Activated naive CD8-positive, alpha-beta T cell treated with anti-CD3 and anti-CD28 coated beads, Interleukin-2, amount 50 U/mL, for 24 hours (primary cell): ENCODE results near the gene CPT1B.
A peak's percentile ranks its signal among the peaks of the same experiment; 100 is the strongest.

Experiments
- ATAC-seq: fragments of 150-1000 bp; cut with Tn5 transposase; one replicate; pipeline ENCODE4 v1.10.0; 2021
- DNase-seq: peaks from one replicate; pipeline ENCODE4 v3.0.0; 2021
- H3K27ac Mint-ChIP-seq: one replicate; pipeline ENCODE4 v1.8.0; 2021; ENCODE audit warnings: mild to moderate bottlenecking, mixed read lengths
- H3K27me3 Mint-ChIP-seq: one replicate; pipeline ENCODE4 v1.8.0; 2021; ENCODE audit warnings: mixed read lengths
- H3K36me3 Mint-ChIP-seq: one replicate; pipeline ENCODE4 v1.8.0; 2021; ENCODE audit warnings: low read depth, mixed read lengths
- H3K4me1 Mint-ChIP-seq: one replicate; pipeline ENCODE4 v1.8.0; 2021; ENCODE audit warnings: mixed read lengths
- H3K4me3 Mint-ChIP-seq: one replicate; pipeline ENCODE4 v1.8.0; 2021; ENCODE audit warnings: mild to moderate bottlenecking, moderate library complexity, mixed read lengths
- H3K9me3 Mint-ChIP-seq: one replicate; pipeline ENCODE4 v1.8.0; 2021; ENCODE audit warnings: mixed read lengths

The CPT1B gene

GRCh38 chr22:50573491-50574382 is 4.5 kb downstream of the CPT1B start:
- H3K27ac Mint-ChIP-seq: no peak overlapping the region
- no peak overlapping the region for H3K4me3 Mint-ChIP-seq
- peaks cover 8% of the 10 kb centered on the region for H3K4me1 Mint-ChIP-seq
- no peaks in the 10 kb centered on the region for H3K9me3 Mint-ChIP-seq
- H3K36me3 Mint-ChIP-seq: peaks cover 14% of the 10 kb centered on the region
- ATAC-seq (no peak), DNase-seq (no peak)
- H3K27me3 Mint-ChIP-seq: no peaks in the 10 kb centered on the region

GRCh38 chr22:50572965-50573364 is 5.3 kb downstream of the CPT1B start:
- DNase-seq (no peak), ATAC-seq (no peak)
- no peaks in the 10 kb centered on the region for H3K9me3 Mint-ChIP-seq
- no peak overlapping the region for H3K4me3 Mint-ChIP-seq
- H3K4me1 Mint-ChIP-seq: peaks cover 4% of the 10 kb centered on the region
- no peak overlapping the region for H3K27ac Mint-ChIP-seq
- no peaks in the 10 kb centered on the region for H3K27me3 Mint-ChIP-seq
- H3K36me3 Mint-ChIP-seq: peaks cover 17% of the 10 kb centered on the region

GRCh38 chr22:50571264-50572175 is 6.7 kb downstream of the CPT1B start:
- Mint-ChIP-seq H3K36me3 (peaks cover 21% of the 10 kb centered on the region), H3K4me1 (no peaks in the 10 kb centered on the region), H3K27me3 (no peaks in the 10 kb centered on the region), H3K9me3 (no peaks in the 10 kb centered on the region), H3K4me3 (no peak overlapping the region), H3K27ac (no peak overlapping the region)
- DNase-seq (no peak), ATAC-seq (no peak)

- Mint-ChIP-seq H3K36me3 (peaks cover 21% of the 10 kb centered on the region), H3K27ac (no peak overlapping the region), H3K9me3 (no peaks in the 10 kb centered on the region), H3K4me3 (no peak overlapping the region), H3K4me1 (no peaks in the 10 kb centered on the region), H3K27me3 (no peaks in the 10 kb centered on the region)
- ATAC-seq: no peak
- DNase-seq: no peak
Observed at GRCh38 chr22:50570861-50571260, 7.4 kb downstream of the CPT1B start.

- Mint-ChIP-seq H3K27me3 (no peaks in the 10 kb centered on the region), H3K27ac (no peak overlapping the region), H3K9me3 (no peaks in the 10 kb centered on the region), H3K4me1 (no peaks in the 10 kb centered on the region), H3K4me3 (no peak overlapping the region), H3K36me3 (peaks cover 21% of the 10 kb centered on the region)
- ATAC-seq (no peak), DNase-seq (no peak)
Observed at GRCh38 chr22:50569896-50570535, 8.2 kb downstream of the CPT1B start.

- Mint-ChIP-seq H3K9me3 (no peaks in the 10 kb centered on the region), H3K4me1 (no peaks in the 10 kb centered on the region), H3K27me3 (no peaks in the 10 kb centered on the region), H3K4me3 (no peak overlapping the region), H3K27ac (no peak overlapping the region), H3K36me3 (peaks cover 21% of the 10 kb centered on the region)
- DNase-seq (no peak), ATAC-seq (no peak)
Observed at GRCh38 chr22:50569041-50569459, 9.2 kb downstream of the CPT1B start.

GRCh38 chr22:50568626-50569025 is 9.6 kb downstream of the CPT1B start:
- DNase-seq: no peak

GRCh38 chr22:50567721-50568252 is 10.4 kb downstream of the CPT1B start:
- no peak overlapping the region for H3K27ac Mint-ChIP-seq

More at GRCh38 chr22:50568626-50569025, 9.6 kb downstream of the CPT1B start:
- no peak for ATAC-seq
- Mint-ChIP-seq H3K9me3 (no peaks in the 10 kb centered on the region), H3K4me3 (no peak overlapping the region), H3K27me3 (no peaks in the 10 kb centered on the region), H3K27ac (no peak overlapping the region), H3K36me3 (peaks cover 21% of the 10 kb centered on the region), H3K4me1 (peaks cover under 1% of the 10 kb centered on the region)

GRCh38 chr22:50564289-50564688 is 13.9 kb downstream of the CPT1B start:
- peaks cover 2% of the 10 kb centered on the region for H3K27me3 Mint-ChIP-seq
- DNase-seq (no peak), ATAC-seq (no peak)
- peaks cover 17% of the 10 kb centered on the region for H3K4me1 Mint-ChIP-seq
- no peak overlapping the region for H3K27ac Mint-ChIP-seq
- peaks cover 7% of the 10 kb centered on the region for H3K36me3 Mint-ChIP-seq
- H3K9me3 Mint-ChIP-seq: no peaks in the 10 kb centered on the region
- H3K4me3 Mint-ChIP-seq: no peak overlapping the region

More at GRCh38 chr22:50567721-50568252, 10.4 kb downstream of the CPT1B start:
- peaks cover 21% of the 10 kb centered on the region for H3K36me3 Mint-ChIP-seq
- no peak overlapping the region for H3K4me3 Mint-ChIP-seq
- H3K4me1 Mint-ChIP-seq: peaks cover 8% of the 10 kb centered on the region
- ATAC-seq: no peak
- no peak for DNase-seq
- no peaks in the 10 kb centered on the region for H3K27me3 Mint-ChIP-seq
- no peaks in the 10 kb centered on the region for H3K9me3 Mint-ChIP-seq

GRCh38 chr22:50563413-50564160 is 14.6 kb downstream of the CPT1B start:
- Mint-ChIP-seq H3K9me3 (no peaks in the 10 kb centered on the region), H3K4me1 (peaks cover 17% of the 10 kb centered on the region), H3K36me3 (peaks cover 5% of the 10 kb centered on the region), H3K27ac (no peak overlapping the region), H3K27me3 (peaks cover 2% of the 10 kb centered on the region), H3K4me3 (peak overlapping the region; percentile 85)
- DNase-seq (no peak), ATAC-seq (no peak)

- H3K4me3 Mint-ChIP-seq: peak within 1 kb of the TSS; percentile 85
- no peaks in the 10 kb centered on the region for H3K9me3 Mint-ChIP-seq
- peak; percentile 100 for DNase-seq
- H3K27me3 Mint-ChIP-seq: peaks cover 2% of the 10 kb centered on the region
- peaks cover 17% of the 10 kb centered on the region for H3K4me1 Mint-ChIP-seq
- ATAC-seq: peak; percentile 96
- peaks cover 2% of the 10 kb centered on the region for H3K36me3 Mint-ChIP-seq
- H3K27ac Mint-ChIP-seq: peak within 1 kb of the TSS; percentile 69
Observed at GRCh38 chr22:50562523-50563412, 15.5 kb downstream of the CPT1B start, which contains the start of gene SYCE3. Gene SYCE3 (minus strand): TSS chr22:50562919. CDS start chr22:50556405, 6,514 bp downstream.

GRCh38 chr22:50561401-50562358 is 16.5 kb downstream of the CPT1B start:
- Mint-ChIP-seq H3K9me3 (no peaks in the 10 kb centered on the region), H3K27ac (peak overlapping the region; percentile 69)
- DNase-seq: no peak

More at GRCh38 chr22:50561401-50562358, 16.5 kb downstream of the CPT1B start:
- H3K27me3 Mint-ChIP-seq: peaks cover 2% of the 10 kb centered on the region
- peak overlapping the region; percentile 7 for H3K4me3 Mint-ChIP-seq
- ATAC-seq: no peak
- no peaks in the 10 kb centered on the region for H3K36me3 Mint-ChIP-seq
- H3K4me1 Mint-ChIP-seq: peaks cover 17% of the 10 kb centered on the region
